Astrocyte of the spinal cord (primary cell): ENCODE results near the gene ANAPC16.
"Not testable (repeated sequence)": the region's sequence is repeated elsewhere in the genome, so short reads cannot be mapped to it uniquely, and the experiment has no call there.

Experiments
- DNase-seq: peaks from one replicate; pipeline ENCODE4 v3.0.0; 2011; ENCODE audit warnings: low read depth, low spot score
- H3K4me3 ChIP-seq: 2 replicates; pipeline ENCODE4 v1.5.1; 2011; ENCODE audit warnings: low read depth, mild to moderate bottlenecking, low read length, moderate library complexity
- in situ Hi-C: cut with HindIII; loops from 2 replicates; pipeline ENCODE4 v1.10.0; 2017; ENCODE audit warnings: low sequenced_read_pairs
- TF ChIP-seq, protein P1 (sequence below): IDR thresholded peaks from 2 replicates; pipeline ENCODE4 v1.5.1; 2012; ENCODE audit warnings: low read depth, mild to moderate bottlenecking, low read length, inconsistent platforms

The ANAPC16 gene

DNA sequence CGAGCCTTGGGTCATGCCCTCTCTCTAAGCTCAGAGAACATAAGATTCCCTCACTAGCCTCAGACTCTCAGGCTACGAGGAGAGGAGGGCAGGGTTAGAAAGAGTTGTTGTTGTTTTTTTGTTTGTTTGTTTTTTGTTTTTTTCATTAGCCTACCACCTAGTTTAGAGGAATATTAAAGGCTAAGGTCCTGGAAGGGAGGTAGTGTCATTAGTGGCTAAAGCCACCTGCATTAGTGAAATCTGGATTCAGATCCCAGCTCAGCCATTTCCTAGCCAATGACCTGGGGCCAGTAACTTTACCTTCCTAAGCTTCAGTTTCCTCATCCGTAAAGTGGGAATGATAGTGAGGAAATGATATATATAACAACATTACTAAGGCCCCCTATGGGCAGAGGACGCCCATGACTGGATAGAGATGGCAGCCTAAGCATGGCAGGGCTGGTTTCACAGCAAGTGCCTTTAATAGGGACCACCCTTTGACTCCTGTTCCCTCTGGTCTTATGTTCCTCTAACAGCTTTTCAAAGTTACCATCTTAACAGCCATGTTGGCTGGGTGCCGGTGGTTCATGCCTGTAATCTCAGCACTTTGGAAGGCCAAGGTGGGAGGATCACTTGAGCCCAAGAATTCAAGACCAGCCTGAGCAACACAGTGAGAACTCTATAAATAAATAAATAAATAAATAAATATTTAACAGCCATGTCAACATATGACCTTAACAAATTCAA, 63.0 kb downstream of the ANAPC16 start:
- no peak for DNase-seq
- no peak overlapping the region for H3K4me3 ChIP-seq
- in situ Hi-C loops: no loop called here
- TF ChIP-seq, protein P1, sequence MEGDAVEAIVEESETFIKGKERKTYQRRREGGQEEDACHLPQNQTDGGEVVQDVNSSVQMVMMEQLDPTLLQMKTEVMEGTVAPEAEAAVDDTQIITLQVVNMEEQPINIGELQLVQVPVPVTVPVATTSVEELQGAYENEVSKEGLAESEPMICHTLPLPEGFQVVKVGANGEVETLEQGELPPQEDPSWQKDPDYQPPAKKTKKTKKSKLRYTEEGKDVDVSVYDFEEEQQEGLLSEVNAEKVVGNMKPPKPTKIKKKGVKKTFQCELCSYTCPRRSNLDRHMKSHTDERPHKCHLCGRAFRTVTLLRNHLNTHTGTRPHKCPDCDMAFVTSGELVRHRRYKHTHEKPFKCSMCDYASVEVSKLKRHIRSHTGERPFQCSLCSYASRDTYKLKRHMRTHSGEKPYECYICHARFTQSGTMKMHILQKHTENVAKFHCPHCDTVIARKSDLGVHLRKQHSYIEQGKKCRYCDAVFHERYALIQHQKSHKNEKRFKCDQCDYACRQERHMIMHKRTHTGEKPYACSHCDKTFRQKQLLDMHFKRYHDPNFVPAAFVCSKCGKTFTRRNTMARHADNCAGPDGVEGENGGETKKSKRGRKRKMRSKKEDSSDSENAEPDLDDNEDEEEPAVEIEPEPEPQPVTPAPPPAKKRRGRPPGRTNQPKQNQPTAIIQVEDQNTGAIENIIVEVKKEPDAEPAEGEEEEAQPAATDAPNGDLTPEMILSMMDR: peak; percentile 26

DNA sequence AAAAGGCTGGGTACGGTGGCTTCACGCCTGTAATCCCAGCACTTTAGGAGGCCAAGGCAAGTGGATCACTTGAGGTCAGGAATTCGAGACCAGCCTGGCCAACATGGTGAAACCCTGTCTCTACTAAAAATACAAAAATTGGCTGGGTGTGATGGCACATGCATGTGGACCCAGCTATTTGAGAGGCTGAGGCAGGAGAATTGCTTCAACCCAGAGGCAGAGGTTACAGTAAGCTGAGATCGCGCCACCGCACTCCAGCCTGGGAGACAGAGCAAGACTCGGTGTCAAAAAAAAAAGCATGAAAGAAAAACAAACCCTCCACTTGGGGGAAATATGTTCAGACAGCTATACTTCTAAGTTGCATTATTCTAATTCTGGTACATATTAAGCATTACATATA, 63.8 kb downstream of the ANAPC16 start:
- DNase-seq, H3K4me3 ChIP-seq, in situ Hi-C loops: not testable (repeated sequence)

DNA sequence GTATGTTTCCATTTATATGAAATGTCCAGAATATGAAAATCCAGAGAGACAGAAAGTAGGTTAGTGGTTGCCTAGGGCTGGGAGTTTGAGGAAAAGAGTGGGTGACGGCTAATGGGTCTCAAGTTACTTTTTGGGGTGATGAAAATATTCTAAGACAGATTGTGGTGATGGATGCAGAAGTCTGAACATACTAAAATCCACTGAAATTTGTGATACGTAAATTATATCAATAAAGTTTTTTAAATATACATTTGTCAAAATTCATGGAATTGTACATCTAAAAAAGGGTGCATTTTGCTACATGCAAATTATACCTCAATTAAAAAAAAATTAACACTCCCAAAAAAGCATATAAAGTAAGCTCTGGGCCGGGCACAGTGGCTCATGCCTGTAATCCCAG, 67.3 kb downstream of the ANAPC16 start:
- TF ChIP-seq, protein P1: no peak
- no peak overlapping the region for H3K4me3 ChIP-seq
- DNase-seq: no peak
- in situ Hi-C loops: no loop called here
